GM18507 (cell line): ENCODE results near the gene CYLC2.

Experiments used
- DNase-seq: peaks from one replicate; pipeline ENCODE4 v3.0.0; 2011; ENCODE audit warnings: low read depth; ENCODE audit not compliant: insufficient read length; ENCODE audit errors: extremely low spot score
- FAIRE-seq: peaks from 2 replicates; lab custom pipeline; 2011; peaks lifted over from hg19 to GRCh38; lab: Jason Lieb, UNC

CYLC2 gene

GRCh38 chr9:102995033-102995432, at the start of gene CYLC2:
CYLC2 (plus strand) TSS chr9:102995333; CDS start chr9:102995381, 48 bp downstream.
- no peak for FAIRE-seq
- DNase-seq = no peak

GRCh38 chr9:102950346-102950745, 44.8 kb upstream of the CYLC2 start:
- FAIRE-seq = no peak
- DNase-seq = no peak

GRCh38 chr9:102966999-102967398, 28.1 kb upstream of the CYLC2 start:
- no peak for FAIRE-seq
- DNase-seq = no peak

GRCh38 chr9:102967979-102968378, 27.2 kb upstream of the CYLC2 start:
- FAIRE-seq = no peak
- no peak for DNase-seq

- no peak for FAIRE-seq
- no peak for DNase-seq
These were observed 22.4 kb upstream of the CYLC2 start for GRCh38 chr9:102972780-102973179.

GRCh38 chr9:102974530-102974929, 20.6 kb upstream of the CYLC2 start:
- FAIRE-seq (no peak), DNase-seq (no peak)

- DNase-seq = no peak
- no peak for FAIRE-seq
These were observed 19.9 kb upstream of the CYLC2 start for GRCh38 chr9:102975251-102975650.

- DNase-seq = no peak
- no peak for FAIRE-seq
These were observed 9.8 kb upstream of the CYLC2 start for GRCh38 chr9:102985162-102985895.

GRCh38 chr9:102986425-102986824, 8.7 kb upstream of the CYLC2 start:
- DNase-seq (no peak), FAIRE-seq (no peak)

GRCh38 chr9:103003689-103004088, 8.6 kb downstream of the CYLC2 start:
- DNase-seq = no peak
- FAIRE-seq = no peak

GRCh38 chr9:103014242-103014641, 19.1 kb downstream of the CYLC2 start:
- FAIRE-seq (no peak), DNase-seq (no peak)

GRCh38 chr9:103025796-103026195, 30.7 kb downstream of the CYLC2 start:
- no peak for DNase-seq
- FAIRE-seq = no peak

- DNase-seq = no peak
- FAIRE-seq = no peak
These were observed 42.7 kb downstream of the CYLC2 start for GRCh38 chr9:103037508-103038477.

- FAIRE-seq (no peak), DNase-seq (no peak)
These were observed 46.8 kb downstream of the CYLC2 start for GRCh38 chr9:103041961-103042360.
